SK-N-MC (cell line): ENCODE data around the gene NEDD4L.

Source experiments
- EZH2 ChIP-seq: fragments of 200-600 bp; sonication (generic); IDR thresholded peaks from one replicate; pipeline ENCODE4 v1.6.1; 2017; ENCODE audit warnings: antibody characterized with exemption
- FOXP2 ChIP-seq: optimal IDR thresholded peaks from 2 replicates; pipeline ENCODE3; 2011; ENCODE audit warnings: mild to moderate bottlenecking, moderate library complexity; ENCODE audit not compliant: insufficient read depth; ENCODE audit errors: extremely low read length, control extremely low read depth
- POLR2AphosphoS5 ChIP-seq: IDR thresholded peaks from 2 replicates; pipeline ENCODE4 v1.6.1; 2012; ENCODE audit warnings: mild to moderate bottlenecking, low read depth, low read length, borderline replicate concordance

GRCh38 chr18:58279504-58280175, 235.6 kb downstream of the NEDD4L start:
- TF ChIP-seq FOXP2 (no peak), POLR2AphosphoS5 (no peak), EZH2 (no peak)
